ENCODE data around the gene LRRK1.

- TF ChIP-seq CTCF (IDR thresholded peaks at IDR 0.05; ENCODE audit: borderline replicate concordance, extremely low read depth, low read length, poor library complexity, severe bottlenecking) = no peak
- no peak for TF ChIP-seq EZH2 (IDR thresholded peaks at IDR 0.05; ENCODE audit: borderline replicate concordance, low read depth, low read length, severe bottlenecking)
Observed at GRCh38 chr15:100895721-100896120, 23.4 kb upstream of the LRRK1 start.
